Loucy (cell line): ENCODE results near the gene FTCD.

Experiments
- CTCF ChIP-seq: fragments of 200-600 bp; sonication (generic); conservative IDR thresholded peaks from 2 replicates; pipeline ENCODE4 v1.5.1; 2014; ENCODE audit warnings: mild to moderate bottlenecking, antibody characterized with exemption, low read length
- EZH2phosphoT487 ChIP-seq: fragments of 200-600 bp; IDR thresholded peaks from 2 replicates; pipeline ENCODE4 v1.6.1; 2018; ENCODE audit warnings: antibody characterized with exemption, mild to moderate bottlenecking, moderate library complexity, borderline replicate concordance

GRCh38 chr21:46138383-46138970 lies 16.9 kb downstream of the FTCD start:
- TF ChIP-seq CTCF = no peak
- no peak for TF ChIP-seq EZH2phosphoT487
